Measurements from ENCODE around the gene DCST1. TPM values are rescaled to one million over a fixed set of nuclear protein-coding genes. Genes with fewer than 3 reads are reported as not detected.

DCST1 gene
- total RNA-seq, 4 donors from 2014 or later = 0.21 to 3.5 (median 0.90) TPM; not detected in 1

DNA sequence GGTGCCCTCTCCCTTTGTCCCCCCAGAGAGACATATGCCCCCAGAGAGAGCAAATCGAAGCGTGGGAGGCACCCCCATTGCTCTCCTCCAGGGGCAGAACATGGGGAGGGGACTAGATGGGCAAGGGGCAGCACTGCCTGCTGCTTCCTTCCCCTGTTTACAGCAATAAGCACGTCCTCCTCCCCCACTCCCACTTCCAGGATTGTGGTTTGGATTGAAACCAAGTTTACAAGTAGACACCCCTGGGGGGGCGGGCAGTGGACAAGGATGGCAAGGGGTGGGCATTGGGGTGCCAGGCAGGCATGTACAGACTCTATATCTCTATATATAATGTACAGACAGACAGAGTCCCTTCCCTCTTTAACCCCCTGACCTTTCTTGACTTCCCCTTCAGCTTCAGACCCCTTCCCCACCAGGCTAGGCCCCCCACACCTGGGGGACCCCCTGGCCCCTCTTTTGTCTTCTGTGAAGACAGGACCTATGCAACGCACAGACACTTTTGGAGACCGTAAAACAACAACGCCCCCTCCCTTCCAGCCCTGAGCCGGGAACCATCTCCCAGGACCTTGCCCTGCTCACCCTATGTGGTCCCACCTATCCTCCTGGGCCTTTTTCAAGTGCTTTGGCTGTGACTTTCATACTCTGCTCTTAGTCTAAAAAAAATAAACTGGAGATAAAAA, 53.4 kb downstream of the DCST1 start:
- TF ChIP-seq EP300 (IDR thresholded peaks at IDR 0.05) = no peak
- TF ChIP-seq, protein P1, sequence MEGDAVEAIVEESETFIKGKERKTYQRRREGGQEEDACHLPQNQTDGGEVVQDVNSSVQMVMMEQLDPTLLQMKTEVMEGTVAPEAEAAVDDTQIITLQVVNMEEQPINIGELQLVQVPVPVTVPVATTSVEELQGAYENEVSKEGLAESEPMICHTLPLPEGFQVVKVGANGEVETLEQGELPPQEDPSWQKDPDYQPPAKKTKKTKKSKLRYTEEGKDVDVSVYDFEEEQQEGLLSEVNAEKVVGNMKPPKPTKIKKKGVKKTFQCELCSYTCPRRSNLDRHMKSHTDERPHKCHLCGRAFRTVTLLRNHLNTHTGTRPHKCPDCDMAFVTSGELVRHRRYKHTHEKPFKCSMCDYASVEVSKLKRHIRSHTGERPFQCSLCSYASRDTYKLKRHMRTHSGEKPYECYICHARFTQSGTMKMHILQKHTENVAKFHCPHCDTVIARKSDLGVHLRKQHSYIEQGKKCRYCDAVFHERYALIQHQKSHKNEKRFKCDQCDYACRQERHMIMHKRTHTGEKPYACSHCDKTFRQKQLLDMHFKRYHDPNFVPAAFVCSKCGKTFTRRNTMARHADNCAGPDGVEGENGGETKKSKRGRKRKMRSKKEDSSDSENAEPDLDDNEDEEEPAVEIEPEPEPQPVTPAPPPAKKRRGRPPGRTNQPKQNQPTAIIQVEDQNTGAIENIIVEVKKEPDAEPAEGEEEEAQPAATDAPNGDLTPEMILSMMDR (IDR thresholded peaks at IDR 0.05) = no peak
- no peak for TF ChIP-seq POLR2A (IDR thresholded peaks at IDR 0.05)
- Histone ChIP-seq H3K4me3 (no peak overlapping the region), H3K36me3 (no peaks in the 10 kb centered on the region), H3K27me3 (peaks cover 0 to 25% of the 10 kb centered on the region in 2 donors), H3K4me1 (peaks cover 4 to 52% (median 29%) of the 10 kb centered on the region in 4 donors), H3K27ac (no peak overlapping the region), H3K9me3 (no peaks in the 10 kb centered on the region)
- 47 to 55% methylated on average over 8 of the region's 8 CpGs for WGBS, 2 donors
- no peak for DNase-seq (ENCODE audit: low spot score in 2 of 2)

DNA sequence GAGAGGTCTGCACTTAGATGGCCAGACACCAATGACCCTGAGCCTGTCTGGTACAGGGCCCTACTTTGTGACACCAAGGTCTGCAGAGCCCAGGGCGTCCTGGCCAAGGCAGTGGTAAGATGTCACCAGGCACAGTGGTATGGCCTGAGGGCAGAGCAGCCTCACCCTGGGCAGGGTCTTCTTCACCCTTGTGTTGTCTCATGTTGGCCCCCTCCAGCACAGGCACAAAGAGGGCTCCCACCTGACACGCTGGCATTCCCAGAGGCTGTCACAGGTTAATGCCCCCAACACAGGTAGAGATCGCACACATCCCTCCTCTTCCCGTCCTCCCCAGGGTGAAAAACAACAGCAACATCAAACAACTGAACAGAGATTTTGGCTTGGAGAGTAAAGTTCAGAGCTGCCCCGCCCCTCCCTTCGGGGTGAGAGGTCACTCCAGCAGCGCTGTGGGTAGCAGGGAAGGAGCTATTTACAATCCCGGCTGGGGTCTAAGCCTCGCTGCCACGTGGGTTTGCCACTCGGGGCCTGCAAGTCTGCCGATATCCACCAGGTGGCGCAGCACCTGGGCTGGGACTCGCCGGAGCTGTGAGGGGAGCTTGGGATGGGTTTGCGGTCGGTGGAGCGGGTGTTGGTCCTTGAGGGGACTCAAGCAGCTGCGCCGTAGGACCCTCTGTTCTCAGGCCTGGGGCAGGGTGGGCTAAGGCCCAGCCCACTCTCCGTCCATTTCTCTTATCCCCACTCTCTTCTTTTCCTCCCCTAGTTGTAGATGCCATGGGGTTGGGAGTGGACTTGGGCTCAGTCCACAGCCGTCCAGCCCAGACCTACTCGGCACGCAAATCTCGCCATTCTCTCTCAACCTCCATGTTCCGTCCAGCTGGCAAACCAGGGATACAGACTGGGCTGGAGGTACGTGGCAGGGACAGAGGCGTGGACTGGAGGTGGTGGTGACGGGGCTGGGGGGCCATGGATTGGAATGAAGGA, 57.7 kb downstream of the DCST1 start:
- no peak overlapping the region for H3K4me3 ChIP-seq
- no peaks in the 10 kb centered on the region for H3K9me3 ChIP-seq
- no peaks in the 10 kb centered on the region for H3K36me3 ChIP-seq
- peaks cover 0 to 37% (median 11%) of the 10 kb centered on the region in 4 donors for H3K4me1 ChIP-seq
- H3K27me3 ChIP-seq = no peaks in the 10 kb centered on the region
- no peak overlapping the region for H3K27ac ChIP-seq
- peak; percentile 62 to 77 for DNase-seq (ENCODE audit: low spot score in 2 of 2)
- TF ChIP-seq POLR2A (IDR thresholded peaks at IDR 0.05) = no peak
- TF ChIP-seq, protein P1 (IDR thresholded peaks at IDR 0.05) = peak; percentile 97 to 99 (median 98)
- TF ChIP-seq EP300 (IDR thresholded peaks at IDR 0.05) = peak in 1 of 2 donors; percentile 23
- 26 to 29% methylated on average over 20 to 29 of the region's 29 CpGs for WGBS, 2 donors

DNA sequence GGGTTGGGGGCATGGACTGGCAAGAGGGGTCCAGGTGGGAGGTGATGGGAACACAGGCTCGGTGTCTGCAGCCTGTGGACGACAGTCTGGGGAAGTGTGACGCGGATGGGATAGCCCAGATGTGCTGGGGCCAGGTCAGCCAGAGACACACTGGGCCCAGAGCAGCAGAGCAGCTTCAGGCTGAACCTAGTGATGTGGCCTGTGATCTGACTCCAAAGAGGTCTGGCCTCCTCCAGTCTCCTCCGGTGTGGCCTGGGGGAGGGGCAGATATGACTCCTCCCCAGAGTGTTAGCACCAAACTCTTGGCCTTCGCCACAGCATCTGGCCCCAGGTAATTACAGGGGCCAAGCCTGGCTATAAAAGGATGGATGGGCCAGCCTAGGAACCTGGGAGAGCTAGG, 58.5 kb downstream of the DCST1 start:
- Histone ChIP-seq H3K36me3 (no peaks in the 10 kb centered on the region), H3K9me3 (no peaks in the 10 kb centered on the region), H3K27ac (no peak overlapping the region), H3K4me1 (peaks cover 0 to 29% (median 11%) of the 10 kb centered on the region in 4 donors), H3K4me3 (no peak overlapping the region), H3K27me3 (no peaks in the 10 kb centered on the region)
- 74 to 94% methylated on average over 4 to 6 of the region's 6 CpGs for WGBS, 2 donors
- DNase-seq (ENCODE audit: low spot score in 2 of 2) = no peak
- TF ChIP-seq POLR2A (IDR thresholded peaks at IDR 0.05) (no peak), EP300 (IDR thresholded peaks at IDR 0.05) (no peak)
- TF ChIP-seq, protein P1 (IDR thresholded peaks at IDR 0.05) = no peak

DNA sequence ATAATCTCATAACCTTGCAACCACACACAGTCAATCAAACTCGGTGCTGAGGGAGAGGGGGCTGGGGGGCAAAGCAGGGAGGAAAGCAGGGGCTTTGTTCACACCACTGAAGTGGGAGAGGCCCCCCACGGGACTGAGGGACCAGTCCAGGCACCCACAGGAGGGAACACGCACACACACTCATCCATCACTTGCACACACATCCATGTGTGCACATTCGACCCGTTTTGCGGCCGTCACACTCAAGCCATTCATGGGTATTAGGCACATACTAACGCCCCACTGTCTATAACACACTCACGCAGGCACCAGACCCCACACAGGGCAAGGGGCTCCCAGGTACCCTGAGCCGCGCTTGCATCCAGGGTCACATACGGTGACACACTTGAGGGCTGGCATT, 59.0 kb downstream of the DCST1 start:
- no peaks in the 10 kb centered on the region for H3K9me3 ChIP-seq
- no peak for DNase-seq (ENCODE audit: low spot score in 2 of 2)
- no peak overlapping the region for H3K27ac ChIP-seq
- no peak overlapping the region for H3K4me3 ChIP-seq
- no peaks in the 10 kb centered on the region for H3K27me3 ChIP-seq
- WGBS, 2 donors = 89 to 95% methylated on average over 12 of the region's 12 CpGs
- TF ChIP-seq, protein P1 (IDR thresholded peaks at IDR 0.05) = no peak
- TF ChIP-seq POLR2A (IDR thresholded peaks at IDR 0.05) (no peak), EP300 (IDR thresholded peaks at IDR 0.05) (no peak)
- peaks cover 0 to 28% (median 11%) of the 10 kb centered on the region in 4 donors for H3K4me1 ChIP-seq
- no peaks in the 10 kb centered on the region for H3K36me3 ChIP-seq

Data from tibial nerve (tissue), 4 donors.